K562 (cell line): ENCODE data around the gene ULBP1. TPM values are rescaled to one million over a fixed set of nuclear protein-coding genes. Genes with fewer than 3 reads are reported as not detected.

ENCODE experiments used
- ATAC-seq: fragments of 200-7000 bp; cut with Tn5 transposase; 3 replicates; pipeline ENCODE4 v1.9.1; 2020; ENCODE audit warnings: moderate library complexity
- BruUV-seq: library from RNA; stranded (reverse); fragments of 400-500 nt; replicated peaks from 2 replicates; lab custom pipeline; 2021; lab: Mats Ljungman, UMichigan
- CTCF ChIA-PET: fragments of 300-600 bp; formaldehyde crosslinking; extraction: SDS; loops from one replicate; lab custom pipeline; 2021; ENCODE audit warnings: low intra/inter-chr PET ratio; lab: Yijun Ruan, JAX
- POLR2A ChIA-PET: fragments of 300-600, 350-650 bp; sonication (Branson Sonifier 250); formaldehyde crosslinking; extraction: SDS; loops from one replicate; lab custom pipeline; 2021; ENCODE audit warnings: antibody characterized with exemption, inconsistent platforms; lab: Yijun Ruan, JAX
- DNase-seq, 4 experiments: peaks; one replicate each; pipeline versions ENCODE4 v3.0.0 to v3.0.0-alpha.2; 2011 to 2018; ENCODE audit warnings: low spot score in 3 of 4, mixed read lengths in 3 of 4; ENCODE audit errors: extremely low read depth in 1 of 4
- FAIRE-seq: peaks from 2 replicates; lab custom pipeline; 2011; peaks lifted over from hg19 to GRCh38; lab: Jason Lieb, UNC
- H2AFZ ChIP-seq: 2 replicates; pipeline ENCODE4 v1.6.0; 2011; ENCODE audit warnings: low read depth, low read length, control low read depth, inconsistent platforms
- H3K27ac ChIP-seq: fragments of 200-600 bp; 3 replicates; pipeline ENCODE4 v1.8.0; 2011; ENCODE audit warnings: low read depth, mild to moderate bottlenecking, control low read depth, inconsistent platforms, low read length, moderate library complexity, mixed read lengths; ENCODE audit errors: extremely low read depth
- H3K27me3 ChIP-seq, 2 experiments: fragments of 300-600 bp in 1 of 2; 2 replicates in 1 of 2; 3 replicates in 1 of 2; pipeline versions ENCODE4 v1.6.0 to v1.8.0; 2011; ENCODE audit warnings: inconsistent platforms in 2 of 2, low read length in 2 of 2, mild to moderate bottlenecking in 1 of 2, mixed read lengths in 1 of 2, moderate library complexity in 1 of 2; ENCODE audit not compliant: control insufficient read depth in 2 of 2, insufficient read depth in 2 of 2
- H3K36me3 ChIP-seq: fragments of 300-600 bp; 3 replicates; pipeline ENCODE4 v1.8.0; 2011; ENCODE audit warnings: mild to moderate bottlenecking, low read length, inconsistent platforms; ENCODE audit not compliant: control insufficient read depth, insufficient read depth
- H3K4me1 ChIP-seq, 2 experiments: fragments of 200-600 bp in 1 of 2; replicated peaks in 1 of 2; 2 replicates in 1 of 2; 3 replicates in 1 of 2; pipeline versions ENCODE4 v1.5.1 to v1.8.0; 2011; ENCODE audit warnings: inconsistent platforms in 2 of 2, low read length in 2 of 2, mild to moderate bottlenecking in 1 of 2, mixed read lengths in 1 of 2, moderate library complexity in 1 of 2; ENCODE audit not compliant: control insufficient read depth in 2 of 2, insufficient read depth in 2 of 2
- H3K4me2 ChIP-seq: 2 replicates; pipeline ENCODE4 v1.6.1; 2011; ENCODE audit warnings: low read length, control low read depth, inconsistent platforms, mixed read lengths; ENCODE audit not compliant: insufficient read depth
- H3K4me3 ChIP-seq: fragments of 200-600 bp; sonication (generic), shearing (Covaris generic); 2 replicates; pipeline ENCODE4 v1.5.1; 2016; ENCODE audit warnings: control low read depth, inconsistent platforms
- H3K79me2 ChIP-seq: fragments of 200-600 bp; 3 replicates; pipeline ENCODE4 v1.8.0; 2011; ENCODE audit warnings: low read length, inconsistent platforms; ENCODE audit not compliant: control insufficient read depth, insufficient read depth
- H3K9ac ChIP-seq, 2 experiments: 2 replicates each; pipeline versions ENCODE4 v1.6.0 to v1.6.1; 2011; ENCODE audit warnings: low read depth in 2 of 2, low read length in 2 of 2, control low read depth in 1 of 2, inconsistent platforms in 1 of 2, mild to moderate bottlenecking in 1 of 2, mixed read lengths in 1 of 2; ENCODE audit not compliant: insufficient read depth in 1 of 2
- H3K9me1 ChIP-seq: one replicate; pipeline ENCODE4 v1.6.0; 2011; ENCODE audit warnings: inconsistent platforms, mild to moderate bottlenecking, low read length, moderate library complexity; ENCODE audit not compliant: control insufficient read depth, insufficient read depth
- H3K9me3 ChIP-seq: replicated peaks from 2 replicates; pipeline ENCODE4 v1.5.1; 2011; ENCODE audit warnings: low read depth, low read length, inconsistent platforms; ENCODE audit not compliant: control insufficient read depth, insufficient read depth
- H4K20me1 ChIP-seq: replicated peaks from 2 replicates; pipeline ENCODE4 v1.6.1; 2011; ENCODE audit warnings: low read length, inconsistent platforms, mixed read lengths; ENCODE audit not compliant: control insufficient read depth, insufficient read depth
- ARID3A ChIP-seq: IDR thresholded peaks from 2 replicates; pipeline ENCODE4 v1.6.1; 2012; ENCODE audit warnings: low read depth, low read length, improper control_type of control experiment, borderline replicate concordance
- MCM3 ChIP-seq: fragments of 450-650 bp; IDR thresholded peaks from 2 replicates; pipeline ENCODE4 v1.6.1; 2016
- WGBS: fragments of 100-300 bp; shearing (Covaris generic); methylation state at CpG from one replicate; pipeline ENCODE4 v1.1.6; 2016; ENCODE audit warnings: low coverage, mixed read lengths; ENCODE audit not compliant: insufficient coverage; ENCODE audit errors: missing lambda C conversion rate; 5-methylcytosine and 5-hydroxymethylcytosine counted together
- in situ Hi-C: fragments of 300-500 bp; cut with MboI; formaldehyde crosslinking; loops from 4 replicates; pipeline ENCODE4 v1.15.0; 2018; ENCODE audit warnings: inconsistent platforms, mixed read lengths
- intact Hi-C: fragments of 100-400 bp; cut with micrococcal nuclease; formaldehyde crosslinking; loops from 2 replicates; pipeline ENCODE4 v1.14.2; 2022
- polyA plus RNA-seq, 8 experiments: library from polyadenylated mRNA; depleted of rRNA in 4 of 8; stranded (reverse) in 5 of 8; unstranded in 3 of 8; fragments of >200 nt; fragmentation: Nextera tagmentation in 2 of 8; fragmentation: Illumina TruSeq in 1 of 8; extraction: Ambion mirVana in 2 of 8; extraction: Trizol in 1 of 8; gene quantifications; 2 replicates each; pipeline versions ENCODE4 v1.2.1 to v1.2.3, GENCODE V29; 2011 to 2014; ENCODE audit warnings: inconsistent platforms in 1 of 8, missing spikeins in 1 of 8
- total RNA-seq, 7 experiments: library from RNA; depleted of rRNA in 6 of 7; stranded (reverse); fragments of >200 nt in 6 of 7; fragmentation: Illumina TruSeq in 2 of 7; extraction: Trizol in 2 of 7; gene quantifications; 2 replicates each; pipeline versions ENCODE4 v1.2.1 to v1.2.3, GENCODE V29; 2011 to 2021; ENCODE audit warnings: low replicate concordance in 1 of 7

Gene ULBP1
- total and polyA plus RNA-seq, 9 of the 15 experiments (the other 6 are each of a cell fraction or from before 2014, with no cell fraction given): 0.33 to 6.0 (median 2.5) TPM

- no peak for DNase-seq
- peaks cover 0 to 11% of the 10 kb centered on the region in 2 experiments; a peak in 1 of 5 replicates for H3K4me1 ChIP-seq
- H3K9ac ChIP-seq: no peak overlapping the region
- no peak overlapping the region for H3K27ac ChIP-seq
- ChIA-PET CTCF (no interaction called here), POLR2A (interaction anchor here (0.6 to 0.7 kb wide), 2 partner anchors 10 to 245 kb away, joined by 3 read pairs; no protein-coding TSS in a partner anchor)
- BruUV-seq: no TSS peak
- no peaks in the 10 kb centered on the region for H3K9me3 ChIP-seq
- in situ Hi-C loops: no loop called here
- intact Hi-C loops: no loop called here
- H3K36me3 ChIP-seq: no peaks in the 10 kb centered on the region
- peak; percentile 29; the same call in 2 of the 3 replicates for ATAC-seq
- WGBS: 7% methylated on average over 17 of the region's 17 CpGs
- peaks cover 4% of the 10 kb centered on the region; the same call in 1 of the 2 replicates for H4K20me1 ChIP-seq
- peaks cover 68 to 69% of the 10 kb centered on the region in 2 experiments for H3K27me3 ChIP-seq
- H3K79me2 ChIP-seq: no peaks in the 10 kb centered on the region
- H3K9me1 ChIP-seq: no peaks in the 10 kb centered on the region
- no peak overlapping the region for H3K4me2 ChIP-seq
- no peak overlapping the region for H3K4me3 ChIP-seq
- H2AFZ ChIP-seq: no peak overlapping the region
- no peak for FAIRE-seq
- no peak for TF ChIP-seq ARID3A
- TF ChIP-seq MCM3: peak; percentile 42; the same call in 1 of the 2 replicates
These were observed 25.0 kb downstream of the ULBP1 start for GRCh38 chr6:149988550-149989346.
